ENCODE results near the gene IL2RA. TPM values are rescaled to one million over a fixed set of nuclear protein-coding genes. Genes with fewer than 3 reads are reported as not detected.

The IL2RA gene
- not detected for total RNA-seq

DNA sequence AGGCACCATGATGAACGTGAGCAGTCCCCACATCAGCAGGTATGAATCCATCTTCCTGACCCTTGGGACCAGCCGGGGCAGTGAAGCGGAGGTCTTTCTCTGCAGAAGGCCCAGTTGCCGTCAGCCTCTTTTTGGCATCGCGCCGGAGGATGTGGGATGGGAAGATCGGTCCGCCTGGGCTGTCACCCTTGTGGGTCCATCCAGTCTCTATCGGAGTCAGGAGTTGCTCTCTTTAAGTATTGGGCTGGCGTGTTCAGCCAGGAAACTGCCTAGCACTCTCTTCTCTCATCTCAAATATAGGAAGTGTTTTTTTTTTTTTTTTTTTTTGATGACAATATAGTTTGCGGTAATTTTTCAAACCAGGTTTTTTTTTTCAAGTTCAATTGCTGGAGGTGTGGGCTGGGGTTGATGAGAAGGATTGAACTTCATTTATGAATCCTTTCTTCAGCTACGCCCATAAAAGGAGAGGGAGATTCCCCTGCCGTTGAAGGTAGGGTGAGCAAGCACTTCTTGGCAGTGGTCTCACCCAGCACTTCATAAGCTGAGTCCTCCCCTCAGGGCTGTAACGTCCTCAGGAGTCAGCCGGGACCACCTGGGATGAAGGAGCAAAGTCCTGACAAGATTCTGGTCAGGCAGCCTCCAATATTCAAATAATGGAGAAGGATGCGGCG is at the start of gene IL2RA:
Gene IL2RA, minus strand, starts transcription at position 267 of the 671 bp plus-strand sequence. Its CDS starts 216 bp downstream, at position 51.

DNA sequence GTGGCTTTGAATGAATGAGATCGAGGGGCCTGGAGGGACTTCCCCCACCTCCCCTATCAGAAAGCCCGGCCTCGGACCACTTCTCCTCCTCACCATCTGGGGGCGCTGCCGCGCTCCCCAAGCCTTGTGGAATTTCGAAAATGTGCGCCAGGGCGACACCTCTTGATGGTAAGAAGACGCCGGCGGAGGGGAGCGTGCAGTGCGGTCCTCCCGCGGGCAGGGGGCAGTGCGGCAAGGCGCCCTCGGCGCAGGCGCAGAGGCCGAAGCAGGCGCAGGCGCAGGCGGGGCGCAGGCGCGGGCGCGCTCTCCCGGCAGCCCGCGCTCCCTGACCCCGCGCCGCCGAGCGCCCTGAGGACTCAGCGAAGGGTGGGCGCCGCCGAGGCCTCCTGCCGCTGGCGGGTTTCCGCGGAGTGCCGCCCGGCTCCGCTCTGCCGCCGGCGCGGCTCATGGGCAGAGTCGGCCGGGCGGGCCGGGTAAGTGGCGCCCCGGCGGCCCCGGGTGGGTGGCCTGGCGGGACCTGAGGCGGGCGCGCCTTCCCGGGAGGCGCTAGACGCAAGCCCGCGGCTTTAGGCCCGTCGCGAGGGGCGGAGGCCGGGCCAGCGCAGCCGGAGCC is 26.7 kb upstream of the IL2RA start, which contains the start of gene RBM17:
Gene RBM17, plus strand, starts transcription at position 314 of the 613 bp plus-strand sequence. CDS start 8,032 bp downstream, outside the sequence.

DNA sequence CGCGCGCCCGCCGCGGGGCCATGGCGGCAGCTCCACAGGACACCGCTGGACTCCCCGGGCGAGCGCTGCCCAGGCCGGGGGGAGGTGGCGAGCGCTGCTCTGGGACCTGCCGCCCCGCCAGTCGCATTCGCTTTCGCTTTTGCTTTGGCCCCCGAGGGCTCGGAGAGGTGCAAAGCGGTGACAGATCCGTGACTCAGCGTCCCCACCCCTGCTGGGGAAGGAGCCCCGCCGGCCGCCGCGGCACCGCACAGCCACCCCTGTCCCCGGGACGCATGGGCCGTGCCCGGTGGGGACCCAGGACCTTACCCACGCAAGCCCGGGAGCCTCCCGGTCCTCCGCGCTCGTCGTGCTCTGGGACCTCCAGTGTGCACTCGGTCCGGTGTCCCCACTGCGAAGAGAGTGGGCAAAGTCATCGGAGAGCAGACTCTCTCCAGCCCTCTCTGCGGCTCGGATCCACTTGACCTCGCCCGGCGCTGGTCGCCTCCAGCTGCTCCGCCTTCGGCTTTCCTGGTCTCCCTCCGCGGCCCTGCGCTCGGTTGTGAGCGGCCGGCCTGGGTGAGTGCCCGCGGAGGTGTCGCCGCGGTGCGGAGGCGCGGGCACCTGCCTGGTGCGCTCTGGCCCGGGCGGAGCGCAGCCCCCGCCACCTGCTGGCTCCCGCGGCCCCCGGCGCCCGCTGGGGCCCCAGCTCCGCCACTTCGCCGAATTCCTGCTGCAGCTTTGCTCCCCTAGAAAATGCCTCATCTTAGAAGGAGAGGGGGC is 84.5 kb downstream of the IL2RA start, which contains the start of gene IL15RA:
Gene IL15RA, minus strand, starts transcription at position 73 of the 759 bp plus-strand sequence. Its CDS starts 51 bp downstream, at position 22.

Small RNAs within 50 kb of the gene (small RNA-seq; reads per million reads assigned to genes)
- not detected for gene RF00397

Other genes with a start within 250 kb of the IL2RA start
- 347 TPM for gene GDI2, start 248.9 kb downstream of the IL2RA start, total RNA-seq
- 7.8 TPM for gene ANKRD16, start 172.5 kb downstream of the IL2RA start, total RNA-seq
- 45.2 TPM for gene FBH1, start 172.1 kb downstream of the IL2RA start, total RNA-seq
- gene IL15RA, start 84.8 kb downstream of the IL2RA start, total RNA-seq: not detected
- 52.1 TPM for gene RBM17, start 26.7 kb upstream of the IL2RA start, total RNA-seq
- gene PFKFB3, start 140.6 kb upstream of the IL2RA start, total RNA-seq: 21.0 TPM

Data from diencephalon (tissue), 1 donor.